Measurements from ENCODE around the gene TTC28. TPM values are rescaled to one million over a fixed set of nuclear protein-coding genes. Genes with fewer than 3 reads are reported as not detected.

TTC28 gene
- total RNA-seq, 1 donor = 55.8 TPM

- peak; percentile 24 for DNase-seq (ENCODE audit: low read depth)
- H3K4me3 ChIP-seq (ENCODE audit: low read depth, low read length) = no peak overlapping the region
- no peak for TF ChIP-seq CTCF (IDR thresholded peaks at IDR 0.05; ENCODE audit: insufficient read depth, low read length)
Measured at GRCh38 chr22:28103596-28103995, 576.0 kb downstream of the TTC28 start.

- no peak overlapping the region for H3K4me3 ChIP-seq (ENCODE audit: low read depth, low read length)
- no peak for DNase-seq (ENCODE audit: low read depth)
- TF ChIP-seq CTCF (IDR thresholded peaks at IDR 0.05; ENCODE audit: insufficient read depth, low read length) = no peak
Measured at GRCh38 chr22:28102151-28102812, 577.4 kb downstream of the TTC28 start.

GRCh38 chr22:28097627-28098026, 582.0 kb downstream of the TTC28 start:
- no peak for TF ChIP-seq CTCF (IDR thresholded peaks at IDR 0.05; ENCODE audit: insufficient read depth, low read length)
- H3K4me3 ChIP-seq (ENCODE audit: low read depth, low read length) = no peak overlapping the region
- DNase-seq (ENCODE audit: low read depth) = no peak

GRCh38 chr22:28096161-28096560, 583.5 kb downstream of the TTC28 start:
- TF ChIP-seq CTCF (IDR thresholded peaks at IDR 0.05; ENCODE audit: insufficient read depth, low read length) = no peak
- no peak overlapping the region for H3K4me3 ChIP-seq (ENCODE audit: low read depth, low read length)
- no peak for DNase-seq (ENCODE audit: low read depth)

GRCh38 chr22:28095316-28096095, 584.1 kb downstream of the TTC28 start:
- no peak for DNase-seq (ENCODE audit: low read depth)
- TF ChIP-seq CTCF (IDR thresholded peaks at IDR 0.05; ENCODE audit: insufficient read depth, low read length) = no peak

GRCh38 chr22:28094771-28095170, 584.9 kb downstream of the TTC28 start:
- TF ChIP-seq CTCF (IDR thresholded peaks at IDR 0.05; ENCODE audit: insufficient read depth, low read length) = no peak
- H3K4me3 ChIP-seq (ENCODE audit: low read depth, low read length) = no peak overlapping the region
- DNase-seq (ENCODE audit: low read depth) = no peak

More at GRCh38 chr22:28095316-28096095, 584.1 kb downstream of the TTC28 start:
- H3K4me3 ChIP-seq (ENCODE audit: low read depth, low read length) = no peak overlapping the region

All from fibroblast of the aortic adventitia (primary cell).